Adrenal gland (tissue), 12 donors: Measurements from ENCODE around the gene DOCK10. TPM values are rescaled to one million over a fixed set of nuclear protein-coding genes. Genes with fewer than 3 reads are reported as not detected.

Source experiments
- DNase-seq, 7 donors: peaks; one replicate each; pipeline ENCODE4 v3.0.0-alpha.2; 2019 to 2020
- H3K27ac ChIP-seq, 5 donors: fragments of 200-600 bp; sonication (generic) in 4 of 5; 1 replicate in 3 of 5; 2 replicates in 2 of 5; pipeline versions ENCODE4 v1.5.1 to v1.8.0; 2016 to 2020; ENCODE audit warnings: mild to moderate bottlenecking in 1 of 5
- H3K27me3 ChIP-seq: fragments of 200-600 bp; 2 replicates; pipeline ENCODE4 v1.8.0; 2021
- H3K36me3 ChIP-seq, 2 donors: fragments of 200-600 bp; replicated peaks in 1 of 2; 1 replicate in 1 of 2; 2 replicates in 1 of 2; pipeline versions ENCODE4 v1.5.1 to v1.8.0; 2018 to 2022
- H3K4me1 ChIP-seq, 2 donors: fragments of 200-600 bp; replicated peaks in 1 of 2; 1 replicate in 1 of 2; 2 replicates in 1 of 2; pipeline versions ENCODE4 v1.5.1 to v1.8.0; 2018 to 2021
- H3K4me3 ChIP-seq, 4 donors: fragments of 200-600 bp; sonication (generic) in 3 of 4; one replicate each; pipeline ENCODE4 v1.5.1; 2016 to 2018
- H3K9me3 ChIP-seq, 3 donors: fragments of 200-600 bp; sonication (generic) in 1 of 3; replicated peaks in 1 of 3; 1 replicate in 2 of 3; 2 replicates in 1 of 3; pipeline versions ENCODE4 v1.5.1 to v1.8.0; 2016 to 2021
- CTCF ChIP-seq, 6 experiments: fragments of 450-650 bp in 4 of 6; fragments of 200-600 bp in 2 of 6; sonication (generic) in 1 of 6; IDR thresholded peaks; 1 replicate in 5 of 6; 2 replicates in 1 of 6; pipeline versions ENCODE4 v1.5.1 to v1.8.0; 2016 to 2021; ENCODE audit warnings: antibody characterized with exemption in 6 of 6, mild to moderate bottlenecking in 2 of 6, moderate library complexity in 1 of 6
- POLR2A ChIP-seq, 2 donors: fragments of 450-650 bp; IDR thresholded peaks; one replicate each; pipeline ENCODE4 v1.6.1; 2017; ENCODE audit warnings: antibody characterized with exemption in 2 of 2, mild to moderate bottlenecking in 2 of 2, moderate library complexity in 1 of 2
- WGBS, 4 donors: extraction: QIAGEN DNeasy Blood & Tissue Kit in 2 of 4; methylation state at CpG; one replicate each; pipeline versions ENCODE4 v1.1.5 to v1.1.7; 2013 to 2017; 5-methylcytosine and 5-hydroxymethylcytosine counted together
- intact Hi-C, 2 donors: fragments of 100-400 bp; cut with DNase I; formaldehyde crosslinking; loops; one replicate each; pipeline versions ENCODE4 v1.14.1 to v1.15.0; 2022 to 2023
- polyA plus RNA-seq, 3 donors: library from polyadenylated mRNA; stranded (reverse); fragments of 200-250 nt in 2 of 3; fragments of 350-450 nt in 1 of 3; fragmentation: Illumina TruSeq in 1 of 3; extraction: RNeasy Lipid Tissue Mini Kit (QIAGEN cat#74804) in 1 of 3; gene quantifications; one replicate each; pipeline ENCODE4 v1.2.3, GENCODE V29; 2013 to 2014
- total RNA-seq, 9 donors: library from RNA; depleted of rRNA in 4 of 9; stranded (reverse); fragments of >200 nt in 4 of 9; fragments of 120-200 nt in 1 of 9; fragmentation: NEBNext Ultra II Directional in 1 of 9; extraction: Animal tissue kit (Norgen Biotek cat#: 25700) in 1 of 9; gene quantifications; one replicate each; pipeline versions ENCODE4 v1.1.0 to v1.2.4, GENCODE V29; 2013 to 2023
- donor health status: healthy with polysubstance abuse.
- donor health status: Bipolar disorder and iron deficiency.
- donor health status: DM: yes; HTN: yes; CAD: no.
- donor health status: DM: no; HTN: no; CAD: no.
- donor health status: DM: no; HTN: no; CAD: no.
- donor health status: DM: yes; HTN: yes; CAD: no.

Gene DOCK10
- total and polyA plus RNA-seq, 12 donors: 6.2 to 40.8 (median 20.0) TPM

GRCh38 chr2:225009768-225010167 lies 32.5 kb downstream of the DOCK10 start:
- Histone ChIP-seq H3K27me3 (no peaks in the 10 kb centered on the region), H3K4me1 (peaks cover 5 to 7% of the 10 kb centered on the region in 2 donors), H3K9me3 (no peaks in the 10 kb centered on the region), H3K4me3 (no peak overlapping the region), H3K27ac (peak overlapping the region in 3 of 5 donors; percentile 58 to 67 (median 65)), H3K36me3 (no peaks in the 10 kb centered on the region)
- DNase-seq: no peak
- intact Hi-C loops: loop anchor here in 1 of 2 donors (10.0 kb wide), 1 partner anchor 655 kb away; no protein-coding TSS in a partner anchor
- TF ChIP-seq POLR2A (IDR thresholded peaks at IDR 0.05) (no peak), CTCF (IDR thresholded peaks at IDR 0.05) (no peak)
- 90 to 94% (median 92%) methylated on average over 2 of the region's 2 CpGs for WGBS, 4 donors

- 64 to 67% (median 65%) methylated on average over 5 of the region's 5 CpGs for WGBS, 4 donors
- intact Hi-C loops: loop anchor here in 1 of 2 donors (10.0 kb wide), 1 partner anchor 654 kb away; no protein-coding TSS in a partner anchor
- no peaks in the 10 kb centered on the region for H3K36me3 ChIP-seq
These were observed 33.3 kb downstream of the DOCK10 start for GRCh38 chr2:225008935-225009334.

GRCh38 chr2:225008179-225008856 lies 34.0 kb downstream of the DOCK10 start:
- Histone ChIP-seq H3K36me3 (no peaks in the 10 kb centered on the region), H3K27ac (no peak overlapping the region), H3K4me1 (peaks cover 5 to 7% of the 10 kb centered on the region in 2 donors), H3K9me3 (no peaks in the 10 kb centered on the region), H3K4me3 (no peak overlapping the region), H3K27me3 (no peaks in the 10 kb centered on the region)
- no peak for TF ChIP-seq CTCF (IDR thresholded peaks at IDR 0.05)
- TF ChIP-seq POLR2A (IDR thresholded peaks at IDR 0.05): no peak
- WGBS, 4 donors: 74 to 89% (median 78%) methylated on average over 3 of the region's 3 CpGs
- intact Hi-C loops: loop anchor here in 1 of 2 donors (10.0 kb wide), 1 partner anchor 654 kb away; no protein-coding TSS in a partner anchor
- DNase-seq: no peak

More at GRCh38 chr2:225008935-225009334, 33.3 kb downstream of the DOCK10 start:
- Histone ChIP-seq H3K9me3 (no peaks in the 10 kb centered on the region), H3K4me3 (no peak overlapping the region), H3K27me3 (no peaks in the 10 kb centered on the region), H3K27ac (no peak overlapping the region), H3K4me1 (peaks cover 5 to 7% of the 10 kb centered on the region in 2 donors)
- no peak for DNase-seq
- TF ChIP-seq POLR2A (IDR thresholded peaks at IDR 0.05) (no peak), CTCF (IDR thresholded peaks at IDR 0.05) (no peak)

- WGBS, 4 donors: 65 to 79% (median 75%) methylated on average over 2 of the region's 2 CpGs
- Histone ChIP-seq H3K9me3 (no peaks in the 10 kb centered on the region), H3K27me3 (no peaks in the 10 kb centered on the region), H3K4me1 (peaks cover 5 to 7% of the 10 kb centered on the region in 2 donors), H3K27ac (no peak overlapping the region), H3K4me3 (no peak overlapping the region), H3K36me3 (no peaks in the 10 kb centered on the region)
- TF ChIP-seq CTCF (IDR thresholded peaks at IDR 0.05): no peak
- no peak for TF ChIP-seq POLR2A (IDR thresholded peaks at IDR 0.05)
- intact Hi-C loops: loop anchor here in 1 of 2 donors (10.0 kb wide), 1 partner anchor 652 kb away; no protein-coding TSS in a partner anchor
- no peak for DNase-seq
These were observed 35.5 kb downstream of the DOCK10 start for GRCh38 chr2:225006730-225007129.
